ENCODE measurements around the gene NYNRIN.

Gene NYNRIN

GRCh38 chr14:24366413-24366720 lies 32.4 kb upstream of the NYNRIN start:
- H4K20me1 ChIP-seq (ENCODE audit: insufficient read depth, low read length, poor library complexity, severe bottlenecking), result peaks cover 5% of the 10 kb centered on the region
- peak overlapping the region; percentile 24; the same call in 1 of the 2 replicates for H2AFZ ChIP-seq (ENCODE audit: low read length)
- peak overlapping the region; percentile 100 for H3K9ac ChIP-seq (ENCODE audit: low read depth, low read length, poor library complexity, severe bottlenecking)
- no peaks in the 10 kb centered on the region; the same call in 1 of the 2 replicates for H3F3A ChIP-seq (ENCODE audit: low read depth)
- H3K9me3 ChIP-seq (ENCODE audit: insufficient read depth, low read depth, low read length), result no peaks in the 10 kb centered on the region
- peaks cover 35% of the 10 kb centered on the region for H3K4me1 ChIP-seq (ENCODE audit: insufficient read depth, low read length, poor library complexity, severe bottlenecking)
- H3K4me3 ChIP-seq (ENCODE audit: low read length, poor library complexity, severe bottlenecking), result peak overlapping the region; percentile 100
- TF ChIP-seq EZH2phosphoT487 (IDR thresholded peaks at IDR 0.05; ENCODE audit: borderline replicate concordance), result no peak
- TF ChIP-seq CTCF (conservative IDR thresholded peaks at IDR 0.05; ENCODE audit: low read length), result no peak
- H3K4me2 ChIP-seq (ENCODE audit: low read depth, low read length, poor library complexity, severe bottlenecking), result peak overlapping the region; percentile 100
- H3K9me2 ChIP-seq (replicated peaks; ENCODE audit: low read depth, low read length), result no peaks in the 10 kb centered on the region
- no peaks in the 10 kb centered on the region for H3K36me3 ChIP-seq (ENCODE audit: insufficient read depth, low read length)
- peaks cover 24% of the 10 kb centered on the region for H3K79me2 ChIP-seq (ENCODE audit: insufficient read depth, low read length)
- no peaks in the 10 kb centered on the region for H3K27me3 ChIP-seq (ENCODE audit: insufficient read depth, low read length, poor library complexity, severe bottlenecking)

- Histone ChIP-seq H3K9me3 (ENCODE audit: insufficient read depth, low read depth, low read length) (no peaks in the 10 kb centered on the region), H3K4me1 (ENCODE audit: insufficient read depth, low read length, poor library complexity, severe bottlenecking) (peaks cover 37% of the 10 kb centered on the region), H3K36me3 (ENCODE audit: insufficient read depth, low read length) (no peaks in the 10 kb centered on the region), H3K27me3 (ENCODE audit: insufficient read depth, low read length, poor library complexity, severe bottlenecking) (no peaks in the 10 kb centered on the region), H3K4me3 (ENCODE audit: low read length, poor library complexity, severe bottlenecking) (peak overlapping the region; percentile 100), H3K9me2 (replicated peaks; ENCODE audit: low read depth, low read length) (no peaks in the 10 kb centered on the region), H2AFZ (ENCODE audit: low read length) (peak overlapping the region; percentile 70), H3K4me2 (ENCODE audit: low read depth, low read length, poor library complexity, severe bottlenecking) (peak overlapping the region; percentile 100), H3K79me2 (ENCODE audit: insufficient read depth, low read length) (peaks cover 27% of the 10 kb centered on the region), H3K9ac (ENCODE audit: low read depth, low read length, poor library complexity, severe bottlenecking) (peak overlapping the region; percentile 100), H4K20me1 (ENCODE audit: insufficient read depth, low read length, poor library complexity, severe bottlenecking) (peaks cover 5% of the 10 kb centered on the region), H3F3A (ENCODE audit: low read depth) (no peaks in the 10 kb centered on the region; the same call in 1 of the 2 replicates)
- TF ChIP-seq CTCF (conservative IDR thresholded peaks at IDR 0.05; ENCODE audit: low read length) (no peak), EZH2phosphoT487 (IDR thresholded peaks at IDR 0.05; ENCODE audit: borderline replicate concordance) (no peak)
Measured at GRCh38 chr14:24366721-24367513, 31.9 kb upstream of the NYNRIN start.

GRCh38 chr14:24367514-24368211 lies 31.1 kb upstream of the NYNRIN start, which contains the start of gene NFATC4:
Gene NFATC4 (plus strand): TSS chr14:24368184. CDS start chr14:24368341, 157 bp downstream.
- no peaks in the 10 kb centered on the region for H3K9me2 ChIP-seq (replicated peaks; ENCODE audit: low read depth, low read length)
- no peaks in the 10 kb centered on the region for H3K27me3 ChIP-seq (ENCODE audit: insufficient read depth, low read length, poor library complexity, severe bottlenecking)
- peak within 1 kb of the TSS; percentile 70 for H2AFZ ChIP-seq (ENCODE audit: low read length)
- H3K9me3 ChIP-seq (ENCODE audit: insufficient read depth, low read depth, low read length), result no peaks in the 10 kb centered on the region
- TF ChIP-seq CTCF (conservative IDR thresholded peaks at IDR 0.05; ENCODE audit: low read length) (no peak), EZH2phosphoT487 (IDR thresholded peaks at IDR 0.05; ENCODE audit: borderline replicate concordance) (no peak)
- peaks cover 5% of the 10 kb centered on the region for H4K20me1 ChIP-seq (ENCODE audit: insufficient read depth, low read length, poor library complexity, severe bottlenecking)
- peak within 1 kb of the TSS; percentile 100 for H3K9ac ChIP-seq (ENCODE audit: low read depth, low read length, poor library complexity, severe bottlenecking)
- H3K79me2 ChIP-seq (ENCODE audit: insufficient read depth, low read length), result peaks cover 27% of the 10 kb centered on the region
- H3K4me1 ChIP-seq (ENCODE audit: insufficient read depth, low read length, poor library complexity, severe bottlenecking), result peaks cover 37% of the 10 kb centered on the region
- H3K4me2 ChIP-seq (ENCODE audit: low read depth, low read length, poor library complexity, severe bottlenecking), result peak within 1 kb of the TSS; percentile 100
- peak within 1 kb of the TSS; percentile 100 for H3K4me3 ChIP-seq (ENCODE audit: low read length, poor library complexity, severe bottlenecking)
- H3F3A ChIP-seq (ENCODE audit: low read depth), result no peaks in the 10 kb centered on the region; the same call in 1 of the 2 replicates
- H3K36me3 ChIP-seq (ENCODE audit: insufficient read depth, low read length), result peaks cover 4% of the 10 kb centered on the region; the same call in 1 of the 2 replicates

All from Loucy (cell line).